22Rv1 (cell line): Measurements from ENCODE around the gene RNASE12.

ENCODE experiments used
- ZFX ChIP-seq: fragments of 450-650 bp; IDR thresholded peaks from 2 replicates; pipeline ENCODE4 v1.6.1; 2017; ENCODE audit warnings: antibody characterized with exemption, borderline replicate concordance
- TF ChIP-seq, protein P1 (sequence below): fragments of 450-650 bp; IDR thresholded peaks from 2 replicates; pipeline ENCODE4 v1.5.1; 2017; ENCODE audit warnings: mild to moderate bottlenecking

DNA sequence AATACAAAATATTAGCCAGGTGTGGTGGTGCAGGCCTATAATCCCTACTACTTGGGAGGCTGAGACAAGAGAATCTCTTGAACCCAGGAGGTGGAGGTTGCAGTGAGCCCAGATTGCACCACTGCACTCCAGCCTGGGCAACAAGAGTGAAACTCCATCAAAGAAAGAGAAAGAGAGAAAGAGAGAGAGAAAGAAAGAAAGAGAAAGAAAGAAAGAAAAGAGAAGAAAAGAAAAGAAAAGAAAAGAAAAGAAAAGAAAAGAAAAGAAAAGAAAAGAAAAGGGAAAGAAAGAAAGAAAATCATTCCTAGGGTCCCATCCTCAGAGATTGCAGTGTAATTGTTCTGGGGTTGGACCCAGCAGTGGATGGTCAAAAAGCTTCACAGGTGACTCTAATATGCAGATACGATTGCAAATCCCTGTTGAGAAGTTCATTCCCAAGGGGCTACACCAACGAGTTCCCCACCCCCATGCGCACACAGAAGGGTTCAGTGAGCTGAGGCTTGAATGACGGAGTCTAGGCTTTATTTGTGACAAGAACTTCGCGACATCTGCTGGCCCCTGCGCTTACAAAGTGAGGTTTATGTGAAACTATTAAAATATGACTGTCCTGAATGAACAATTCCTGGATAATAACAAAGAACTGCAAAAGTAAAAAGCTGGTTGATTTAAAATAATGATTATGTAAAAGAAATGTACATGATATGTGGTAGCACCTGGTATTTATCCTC is 17.4 kb upstream of the RNASE12 start:
- TF ChIP-seq, protein P1, sequence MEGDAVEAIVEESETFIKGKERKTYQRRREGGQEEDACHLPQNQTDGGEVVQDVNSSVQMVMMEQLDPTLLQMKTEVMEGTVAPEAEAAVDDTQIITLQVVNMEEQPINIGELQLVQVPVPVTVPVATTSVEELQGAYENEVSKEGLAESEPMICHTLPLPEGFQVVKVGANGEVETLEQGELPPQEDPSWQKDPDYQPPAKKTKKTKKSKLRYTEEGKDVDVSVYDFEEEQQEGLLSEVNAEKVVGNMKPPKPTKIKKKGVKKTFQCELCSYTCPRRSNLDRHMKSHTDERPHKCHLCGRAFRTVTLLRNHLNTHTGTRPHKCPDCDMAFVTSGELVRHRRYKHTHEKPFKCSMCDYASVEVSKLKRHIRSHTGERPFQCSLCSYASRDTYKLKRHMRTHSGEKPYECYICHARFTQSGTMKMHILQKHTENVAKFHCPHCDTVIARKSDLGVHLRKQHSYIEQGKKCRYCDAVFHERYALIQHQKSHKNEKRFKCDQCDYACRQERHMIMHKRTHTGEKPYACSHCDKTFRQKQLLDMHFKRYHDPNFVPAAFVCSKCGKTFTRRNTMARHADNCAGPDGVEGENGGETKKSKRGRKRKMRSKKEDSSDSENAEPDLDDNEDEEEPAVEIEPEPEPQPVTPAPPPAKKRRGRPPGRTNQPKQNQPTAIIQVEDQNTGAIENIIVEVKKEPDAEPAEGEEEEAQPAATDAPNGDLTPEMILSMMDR: no peak
- TF ChIP-seq ZFX: no peak
